HG02759 (cell line): ENCODE data around the gene CTNNA3.
"Not testable (repeated sequence)": the region's sequence is repeated elsewhere in the genome, so short reads cannot be mapped to it uniquely, and the experiment has no call there.

Experiments used
- ATAC-seq: cut with Tn5 transposase; IDR thresholded peaks from one replicate; pipeline ENCODE4 v1.9.1; 2021; ENCODE audit warnings: mild to moderate bottlenecking, moderate library complexity; ENCODE audit not compliant: unreplicated experiment

The CTNNA3 gene

DNA sequence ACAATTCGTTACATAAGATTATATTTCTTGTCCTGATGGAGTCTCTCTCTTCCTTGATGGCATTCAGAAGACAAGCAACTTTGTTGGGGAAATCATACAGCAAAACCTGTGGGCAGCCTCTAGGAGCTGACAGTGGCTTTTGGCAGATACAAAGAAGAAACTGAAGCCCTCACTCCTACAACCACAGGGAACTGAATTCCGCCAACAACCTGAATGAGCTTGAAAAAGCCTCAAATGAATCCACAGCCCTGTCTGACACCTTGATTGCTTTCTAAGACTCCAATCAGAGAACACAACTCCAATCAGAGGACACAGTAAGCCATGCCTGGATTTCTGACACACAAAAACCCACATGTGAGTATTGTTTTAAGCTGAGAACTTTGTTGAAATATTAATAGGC lies 1346.9 kb downstream of the CTNNA3 start:
- ATAC-seq, result no peak

DNA sequence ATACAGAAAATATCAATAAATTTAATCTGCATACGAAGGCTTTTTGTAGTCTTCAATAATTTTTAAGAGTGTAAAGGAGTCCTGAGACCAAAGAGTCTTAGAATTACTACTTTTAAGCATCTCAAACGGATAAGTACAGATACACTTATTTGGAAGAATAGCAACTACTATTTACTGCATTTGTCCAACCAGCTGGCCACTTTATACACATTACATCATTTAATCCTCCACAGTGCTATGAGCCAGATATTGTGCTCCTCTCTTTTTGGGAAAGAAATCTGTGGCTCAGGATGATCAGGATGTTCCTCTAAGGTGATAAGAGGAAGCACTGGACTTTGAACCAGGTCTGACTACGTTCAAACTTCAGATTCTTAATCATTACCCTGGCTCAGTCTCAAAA lies 1358.8 kb downstream of the CTNNA3 start:
- no peak for ATAC-seq

GRCh38 chr10:66336791-66337190 lies 1359.2 kb downstream of the CTNNA3 start:
- no peak for ATAC-seq

GRCh38 chr10:66335753-66336152 lies 1360.2 kb downstream of the CTNNA3 start:
- not testable (repeated sequence) for ATAC-seq

DNA sequence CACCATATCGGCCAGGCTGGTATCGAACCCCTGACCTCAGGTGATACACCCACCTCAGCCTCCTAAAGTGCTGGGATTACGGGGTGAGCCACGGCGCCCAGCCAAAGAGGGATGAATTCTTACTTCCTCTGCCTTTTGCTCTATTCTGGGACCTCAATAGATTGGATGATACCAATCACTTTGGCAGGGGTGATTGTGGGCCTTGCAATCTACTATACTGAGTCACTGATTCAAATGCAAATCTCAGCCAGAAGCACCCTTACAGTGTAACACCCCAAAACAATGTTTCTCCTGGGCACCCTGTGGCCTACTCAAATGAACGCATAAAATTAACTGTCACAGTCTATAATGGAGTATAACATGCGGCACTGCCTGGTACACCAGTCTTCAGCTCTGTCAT lies 1366.8 kb downstream of the CTNNA3 start:
- ATAC-seq, result no peak

DNA sequence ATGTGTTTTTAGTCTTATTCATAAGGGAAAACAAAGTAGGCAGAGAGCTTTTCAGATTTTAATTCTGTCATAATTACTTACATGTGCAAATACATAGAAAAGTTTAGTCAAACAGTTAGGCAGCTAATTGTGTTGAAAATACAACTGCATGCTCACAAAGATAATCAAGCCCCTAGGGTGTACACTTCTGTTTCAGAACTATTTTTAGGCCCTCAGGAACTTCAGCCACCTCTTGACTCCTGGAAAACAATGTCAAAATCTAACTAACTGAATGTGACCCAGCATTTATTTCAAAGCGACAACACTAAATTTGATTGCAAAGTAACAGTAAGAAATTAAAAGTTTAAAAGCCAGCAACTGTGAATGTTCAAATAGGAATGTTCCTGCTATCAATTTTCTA lies 1369.1 kb downstream of the CTNNA3 start:
- ATAC-seq, result no peak

GRCh38 chr10:66322777-66323176 lies 1373.2 kb downstream of the CTNNA3 start:
- ATAC-seq, result no peak

DNA sequence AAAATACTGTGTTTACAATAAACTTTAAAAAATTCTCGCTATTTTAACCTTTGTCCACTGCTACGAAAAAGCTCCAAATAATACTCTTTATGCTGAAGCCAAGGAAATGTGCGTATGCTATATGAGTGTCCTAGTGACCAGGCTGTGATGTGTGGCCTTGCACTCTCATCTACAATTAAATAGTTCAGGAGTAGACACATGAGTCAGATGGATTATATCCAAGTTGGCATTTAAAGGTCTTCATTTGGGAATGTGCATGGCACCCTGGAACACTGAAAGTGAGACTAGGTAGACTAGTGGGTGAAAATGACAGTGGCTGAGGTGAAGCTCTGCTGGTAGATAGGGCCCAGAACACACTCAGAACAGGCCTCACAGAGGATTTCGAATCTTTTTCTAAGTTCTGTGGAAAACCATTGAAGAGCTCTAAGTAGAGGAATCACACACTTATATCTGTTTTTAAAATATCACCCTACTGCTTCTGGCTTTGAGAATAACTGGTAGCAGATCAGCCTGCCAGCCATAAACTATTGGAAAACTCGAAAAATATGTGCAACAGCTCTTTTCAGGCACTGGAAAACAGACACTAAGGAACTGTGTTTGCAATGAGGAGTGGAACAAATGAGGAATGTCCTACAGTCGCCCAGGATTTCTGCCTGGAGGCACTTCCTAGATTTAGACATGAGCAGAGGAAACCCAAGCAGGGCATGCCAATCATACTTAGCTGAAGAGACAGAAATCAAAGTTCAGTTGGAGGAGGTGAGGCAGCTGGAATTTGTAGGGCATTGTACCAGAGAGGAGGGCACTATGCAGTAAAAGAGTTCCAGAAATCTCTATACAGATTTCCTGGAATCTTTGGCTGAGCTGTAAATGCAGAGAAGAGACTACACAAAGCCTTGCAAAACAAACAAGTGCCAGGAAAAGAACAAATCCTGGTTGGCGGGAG lies 1374.0 kb downstream of the CTNNA3 start:
- no peak for ATAC-seq

DNA sequence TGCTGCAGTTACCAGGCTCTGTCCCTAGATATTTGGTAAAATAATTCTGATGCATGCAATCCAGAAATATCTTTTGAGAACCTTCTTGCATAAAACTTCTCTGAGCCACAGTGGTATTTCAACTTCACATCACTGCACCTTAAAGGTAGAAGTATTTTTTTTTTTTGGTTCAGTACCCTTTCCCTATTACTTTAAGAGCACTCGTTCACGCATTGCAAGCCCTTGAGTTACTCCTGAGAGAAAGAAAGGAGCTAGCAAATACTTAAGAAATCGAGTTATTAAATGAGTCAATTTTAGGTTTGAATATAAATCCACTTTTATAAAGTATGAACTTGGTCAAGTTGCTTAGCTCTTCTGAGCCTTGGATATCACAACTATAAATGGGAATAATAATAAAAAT lies 1377.2 kb downstream of the CTNNA3 start:
- ATAC-seq, result no peak

GRCh38 chr10:66307826-66308225 lies 1388.2 kb downstream of the CTNNA3 start:
- ATAC-seq, result no peak

GRCh38 chr10:66301078-66301477 lies 1394.9 kb downstream of the CTNNA3 start:
- ATAC-seq, result no peak

- ATAC-seq, result no peak
Observed at GRCh38 chr10:66295602-66296001, 1400.4 kb downstream of the CTNNA3 start.

GRCh38 chr10:66294538-66294937 lies 1401.5 kb downstream of the CTNNA3 start:
- ATAC-seq, result no peak

DNA sequence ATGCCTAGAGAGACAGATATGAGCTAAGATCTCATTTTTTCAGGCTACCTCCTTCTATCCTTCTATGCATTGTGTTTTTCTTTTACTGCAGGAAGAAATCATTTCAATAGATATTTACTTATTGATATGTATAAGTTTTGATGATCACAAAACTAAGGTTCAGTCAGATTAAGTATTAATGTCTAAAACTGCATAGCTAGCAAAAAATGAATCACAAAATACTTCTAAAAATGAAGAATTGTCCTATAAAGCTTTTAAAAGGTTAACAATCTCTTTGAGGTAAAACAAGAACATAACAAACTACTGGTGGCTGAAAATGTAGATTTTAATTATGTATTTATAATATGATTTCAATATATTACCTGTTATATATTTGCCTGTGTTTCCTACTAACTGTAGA lies 1403.1 kb downstream of the CTNNA3 start:
- ATAC-seq, result no peak

DNA sequence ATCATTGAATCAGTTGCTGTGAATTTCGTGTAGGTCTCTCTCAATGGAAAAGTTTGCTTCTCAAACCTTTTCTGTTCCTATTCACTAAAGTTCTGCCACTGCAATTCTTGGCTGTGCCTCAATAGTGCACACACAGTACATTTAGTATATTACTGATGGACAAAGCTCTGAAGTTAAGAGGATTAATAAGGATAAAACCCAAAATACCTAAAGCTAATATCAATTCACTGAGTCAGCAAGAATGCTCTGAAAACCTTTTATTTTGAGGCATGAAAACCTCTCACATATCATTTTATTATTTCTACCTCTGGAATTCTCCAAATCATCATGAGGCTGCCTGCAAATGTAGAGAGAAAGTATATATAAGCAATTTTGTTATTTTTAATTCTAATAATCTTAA lies 1403.5 kb downstream of the CTNNA3 start:
- ATAC-seq, result no peak

- no peak for ATAC-seq
Observed at GRCh38 chr10:66291133-66291532, 1404.9 kb downstream of the CTNNA3 start.

DNA sequence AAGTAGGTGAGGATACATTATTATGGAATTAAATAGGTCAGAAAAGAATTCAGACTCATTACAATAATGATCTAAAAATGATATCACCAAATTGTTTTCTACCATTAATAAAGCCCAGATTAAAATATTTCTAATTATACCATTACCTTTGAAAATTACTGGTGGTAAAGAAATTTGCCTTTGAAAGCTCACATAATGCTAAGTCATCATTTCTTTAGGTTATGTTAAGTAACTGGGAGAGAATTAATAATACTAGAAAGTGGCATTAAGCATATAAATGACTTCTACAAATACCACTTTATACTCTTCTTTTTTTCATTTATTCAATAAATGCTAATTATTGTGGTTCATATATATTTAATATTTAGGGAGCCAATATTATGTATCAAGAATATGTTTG lies 1411.4 kb downstream of the CTNNA3 start:
- ATAC-seq, result no peak

GRCh38 chr10:66283874-66284464 lies 1412.0 kb downstream of the CTNNA3 start:
- ATAC-seq, result no peak

GRCh38 chr10:66283064-66283463 lies 1412.9 kb downstream of the CTNNA3 start:
- ATAC-seq, result no peak

- ATAC-seq, result no peak
Observed at GRCh38 chr10:66281327-66281726, 1414.7 kb downstream of the CTNNA3 start.

DNA sequence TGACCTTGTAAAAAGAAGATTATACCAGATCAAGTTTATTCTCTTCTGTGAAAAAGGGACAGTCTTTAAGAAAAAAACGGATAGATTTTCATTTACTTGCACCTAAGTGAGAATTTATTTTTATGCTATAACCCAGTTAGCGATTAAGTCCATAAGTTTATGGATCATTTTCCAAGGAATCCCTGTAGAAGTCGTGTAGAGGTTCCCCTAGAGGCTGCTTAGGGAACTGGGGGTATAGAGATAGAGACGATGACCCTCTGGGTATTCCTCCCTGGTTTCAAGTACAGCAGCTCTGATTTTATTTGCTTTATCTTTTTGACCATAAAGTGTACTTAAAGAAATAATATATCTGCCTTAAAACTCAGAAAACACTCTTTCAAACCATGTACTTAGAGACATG lies 1418.5 kb downstream of the CTNNA3 start:
- no peak for ATAC-seq

DNA sequence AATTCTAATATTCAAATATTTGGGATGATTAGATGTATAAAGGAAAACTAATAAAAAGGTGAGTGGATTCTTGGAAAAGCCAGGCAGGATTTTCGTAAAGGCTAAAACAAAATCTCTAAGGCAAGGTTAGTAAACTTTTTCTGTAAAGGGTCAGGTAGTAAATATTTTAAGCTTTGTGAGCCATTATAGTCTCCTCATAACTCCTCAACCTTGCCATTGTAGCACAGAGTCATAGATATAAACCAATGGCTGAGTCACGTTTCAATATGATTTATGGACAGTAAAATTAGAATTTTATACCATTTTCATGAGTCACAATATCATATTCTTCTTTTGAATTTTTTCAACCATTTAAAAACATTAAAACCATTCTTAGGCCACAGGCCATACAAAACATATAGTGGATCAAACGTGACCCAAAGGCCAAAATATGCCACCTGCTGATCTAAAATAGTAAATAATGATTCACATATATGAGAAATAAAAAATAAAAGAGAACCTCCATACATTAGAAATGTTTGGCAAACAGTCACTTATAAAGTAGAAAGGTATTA lies 1422.0 kb downstream of the CTNNA3 start:
- ATAC-seq, result no peak
